OCI-LY7 (cell line): ENCODE measurements around the gene ZBTB9. TPM values are rescaled to one million over a fixed set of nuclear protein-coding genes. Genes with fewer than 3 reads are reported as not detected.

Experiments
- BruUV-seq: library from RNA; stranded (reverse); fragments of 400-500 nt; replicated peaks from 2 replicates; lab custom pipeline; 2021; lab: Mats Ljungman, UMichigan
- CTCF ChIA-PET: fragments of 300-600 bp; sonication (Branson Sonifier 250); formaldehyde crosslinking; loops from one replicate; lab custom pipeline; 2022; ENCODE audit warnings: antibody characterized with exemption; ENCODE audit not compliant: unreplicated experiment; lab: Charles Lee
- POLR2A ChIA-PET: fragments of 300-600 bp; sonication (Branson Sonifier 250); formaldehyde crosslinking; loops from one replicate; lab custom pipeline; 2022; ENCODE audit warnings: antibody characterized with exemption; lab: Charles Lee
- DNase-seq: peaks from one replicate; pipeline ENCODE4 v3.0.0-alpha.2; 2015; ENCODE audit warnings: low spot score
- H2AFZ ChIP-seq: fragments of 200-600 bp; sonication (generic), shearing (Covaris generic); 2 replicates; pipeline ENCODE4 v1.6.1; 2014; ENCODE audit warnings: mild to moderate bottlenecking, antibody characterized with exemption, low read length, moderate library complexity
- H3K27ac ChIP-seq: fragments of 200-600 bp; sonication (generic); 2 replicates; pipeline ENCODE4 v1.5.1; 2014; ENCODE audit warnings: mixed run types, low read depth, mild to moderate bottlenecking, moderate library complexity, low read length, inconsistent platforms; ENCODE audit not compliant: poor library complexity, severe bottlenecking
- H3K36me3 ChIP-seq: fragments of 200-600 bp; sonication (generic); 2 replicates; pipeline ENCODE4 v1.6.1; 2014; ENCODE audit warnings: mild to moderate bottlenecking, antibody characterized with exemption, low read length, moderate library complexity, mixed read lengths; ENCODE audit not compliant: insufficient read depth
- H3K4me1 ChIP-seq: fragments of 200-600 bp; sonication (generic); 2 replicates; pipeline ENCODE4 v1.5.1; 2014; ENCODE audit warnings: mild to moderate bottlenecking, low read length; ENCODE audit not compliant: insufficient read depth, poor library complexity, severe bottlenecking
- H3K4me2 ChIP-seq: fragments of 200-600 bp; sonication (generic); 2 replicates; pipeline ENCODE4 v1.6.1; 2014; ENCODE audit warnings: mild to moderate bottlenecking, low read length
- H3K4me3 ChIP-seq: fragments of 200-600 bp; sonication (generic); 2 replicates; pipeline ENCODE4 v1.5.1; 2014; ENCODE audit warnings: mild to moderate bottlenecking, low read depth, low read length; ENCODE audit not compliant: poor library complexity, severe bottlenecking
- H3K79me2 ChIP-seq: fragments of 200-600 bp; sonication (generic); 2 replicates; pipeline ENCODE4 v1.6.1; 2016; ENCODE audit warnings: low read depth, mild to moderate bottlenecking, low read length, moderate library complexity, mixed read lengths; ENCODE audit not compliant: insufficient read depth
- H3K9me2 ChIP-seq: fragments of 200-600 bp; sonication (generic); 2 replicates; pipeline ENCODE4 v1.6.1; 2016; ENCODE audit warnings: mild to moderate bottlenecking, low read length, mixed read lengths; ENCODE audit not compliant: insufficient read depth
- H3K9me3 ChIP-seq: fragments of 200-600 bp; sonication (generic); 2 replicates; pipeline ENCODE4 v1.6.1; 2014; ENCODE audit warnings: mild to moderate bottlenecking, mixed run types, low read length, mixed read lengths
- H4K20me1 ChIP-seq: fragments of 200-600 bp; sonication (generic); 2 replicates; pipeline ENCODE4 v1.6.1; 2014; ENCODE audit warnings: mild to moderate bottlenecking, antibody characterized with exemption, low read length, moderate library complexity, mixed read lengths; ENCODE audit not compliant: insufficient read depth
- EZH2phosphoT487 ChIP-seq: fragments of 200-600 bp; sonication (generic); IDR thresholded peaks from 2 replicates; pipeline ENCODE4 v1.6.1; 2018; ENCODE audit warnings: low read depth, borderline replicate concordance, mild to moderate bottlenecking, mixed run types, antibody characterized with exemption, low read length, moderate library complexity, mixed read lengths
- intact Hi-C: fragments of 100-400 bp; cut with micrococcal nuclease; formaldehyde crosslinking; loops from one replicate; pipeline ENCODE4 v1.10.0; 2022; ENCODE audit not compliant: unreplicated experiment
- total RNA-seq, 2 experiments: library from RNA; depleted of rRNA in 1 of 2; stranded (reverse); fragments of >200 nt in 1 of 2; shearing (Covaris generic) in 1 of 2; gene quantifications; 2 replicates each; pipeline ENCODE4 v1.2.3, GENCODE V29; 2014 to 2022
- TF ChIP-seq, protein P1 (sequence below): fragments of 200-600 bp; sonication (generic); conservative IDR thresholded peaks from 2 replicates; pipeline ENCODE4 v1.5.1; 2014; ENCODE audit warnings: mild to moderate bottlenecking, antibody characterized with exemption, low read length, moderate library complexity, mixed read lengths

Gene ZBTB9
- total RNA-seq, 2 experiments from 2014 or later: 6.8 to 7.7 TPM

DNA sequence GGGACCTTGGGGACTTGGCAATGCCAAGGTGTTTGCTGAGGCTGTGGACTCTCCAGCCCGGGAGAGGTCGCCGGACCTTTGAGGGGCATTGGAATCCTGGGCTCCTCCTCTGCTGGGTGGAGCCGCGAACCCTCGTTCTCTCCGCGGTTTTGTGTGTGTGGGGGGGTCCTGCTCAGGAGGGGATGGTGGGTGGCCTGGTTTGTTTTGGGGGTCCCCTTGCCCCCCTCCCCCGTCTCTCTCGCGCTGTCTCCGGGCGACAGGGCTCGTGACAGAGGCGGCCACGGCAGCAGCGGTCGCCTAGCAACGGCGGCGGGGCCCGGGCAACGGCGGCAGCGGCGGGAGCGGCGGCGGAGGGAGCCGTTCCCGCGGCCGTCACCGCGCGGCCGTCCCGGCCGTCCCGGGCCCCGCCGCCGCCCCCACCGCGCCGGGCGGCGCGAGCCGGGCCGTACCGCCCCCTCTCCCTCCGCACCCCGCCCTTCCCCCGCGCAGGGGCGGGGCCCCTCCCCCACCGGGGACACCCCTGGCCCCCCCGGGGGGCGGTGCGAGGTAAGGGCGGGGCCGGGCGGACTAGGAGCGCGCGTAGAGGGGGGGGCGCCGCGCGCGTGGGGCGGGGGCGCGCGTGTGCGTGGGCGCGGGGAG lies 26.7 kb upstream of the ZBTB9 start:
- Histone ChIP-seq H3K4me3 (peak overlapping the region; percentile 68), H3K4me2 (peak overlapping the region; percentile 98), H3K27ac (no peak overlapping the region), H3K4me1 (peaks cover 68% of the 10 kb centered on the region), H3K9me3 (no peaks in the 10 kb centered on the region), H3K9me2 (no peaks in the 10 kb centered on the region), H3K79me2 (peaks cover 5% of the 10 kb centered on the region; the same call in 1 of the 2 replicates), H3K36me3 (no peaks in the 10 kb centered on the region; the same call in 1 of the 2 replicates), H4K20me1 (no peaks in the 10 kb centered on the region), H2AFZ (no peak overlapping the region)
- ChIA-PET POLR2A (no interaction called here), CTCF (no interaction called here)
- DNase-seq: peak; percentile 31
- TF ChIP-seq EZH2phosphoT487: no peak
- TF ChIP-seq, protein P1, sequence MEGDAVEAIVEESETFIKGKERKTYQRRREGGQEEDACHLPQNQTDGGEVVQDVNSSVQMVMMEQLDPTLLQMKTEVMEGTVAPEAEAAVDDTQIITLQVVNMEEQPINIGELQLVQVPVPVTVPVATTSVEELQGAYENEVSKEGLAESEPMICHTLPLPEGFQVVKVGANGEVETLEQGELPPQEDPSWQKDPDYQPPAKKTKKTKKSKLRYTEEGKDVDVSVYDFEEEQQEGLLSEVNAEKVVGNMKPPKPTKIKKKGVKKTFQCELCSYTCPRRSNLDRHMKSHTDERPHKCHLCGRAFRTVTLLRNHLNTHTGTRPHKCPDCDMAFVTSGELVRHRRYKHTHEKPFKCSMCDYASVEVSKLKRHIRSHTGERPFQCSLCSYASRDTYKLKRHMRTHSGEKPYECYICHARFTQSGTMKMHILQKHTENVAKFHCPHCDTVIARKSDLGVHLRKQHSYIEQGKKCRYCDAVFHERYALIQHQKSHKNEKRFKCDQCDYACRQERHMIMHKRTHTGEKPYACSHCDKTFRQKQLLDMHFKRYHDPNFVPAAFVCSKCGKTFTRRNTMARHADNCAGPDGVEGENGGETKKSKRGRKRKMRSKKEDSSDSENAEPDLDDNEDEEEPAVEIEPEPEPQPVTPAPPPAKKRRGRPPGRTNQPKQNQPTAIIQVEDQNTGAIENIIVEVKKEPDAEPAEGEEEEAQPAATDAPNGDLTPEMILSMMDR: no peak
- intact Hi-C loops: loop anchor here (5.0 kb wide), 1 partner anchor 150 kb away; the partner anchor contains the start of gene B3GALT4
- BruUV-seq: no TSS peak

DNA sequence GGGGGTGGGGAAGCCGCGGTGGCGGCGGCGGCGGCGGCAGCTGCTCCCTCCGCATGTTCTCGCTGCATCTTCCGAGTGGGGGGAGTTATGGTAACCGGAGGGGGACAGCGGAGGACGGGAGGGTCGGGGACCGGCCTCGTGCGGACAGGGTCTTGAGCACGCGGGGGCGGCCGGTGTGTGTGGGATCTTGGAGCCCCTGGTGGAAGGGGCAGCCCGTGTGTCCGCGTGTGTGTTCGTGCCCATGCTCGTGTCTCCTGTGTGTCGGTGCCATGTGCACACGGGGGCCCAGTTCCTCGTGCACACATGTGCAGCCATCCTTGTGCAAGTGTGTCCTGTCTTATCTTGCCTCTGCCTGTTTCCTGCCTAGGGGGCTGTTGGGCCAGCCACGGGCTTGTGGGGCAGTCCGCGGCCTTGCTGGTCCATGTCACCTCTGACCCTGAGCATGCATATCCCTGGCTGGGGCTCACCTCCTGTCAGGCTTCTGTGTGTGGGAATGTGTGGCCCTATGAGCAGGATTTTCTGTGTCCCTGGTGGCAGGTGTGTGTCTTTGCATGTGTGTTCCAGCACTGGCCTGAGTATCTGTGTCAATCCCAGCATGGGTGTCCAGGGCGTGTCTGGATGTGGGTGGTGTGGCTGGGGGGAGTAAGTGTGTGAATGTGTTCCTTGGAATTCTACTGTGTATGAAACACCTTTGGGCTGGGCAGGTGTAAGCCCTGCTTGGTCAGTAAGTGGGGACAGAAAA lies 26.0 kb upstream of the ZBTB9 start:
- H3K4me1 ChIP-seq: peaks cover 75% of the 10 kb centered on the region
- no TSS peak for BruUV-seq
- H3K27ac ChIP-seq: peak overlapping the region; percentile 64
- ChIA-PET POLR2A (interaction anchor here (0.6 to 1.4 kb wide), 5 partner anchors 10 to 157 kb away, joined by 3 to 4 read pairs (median 4); partner anchors contain the start of genes CUTA, RPS18, VPS52 and ZBTB22), CTCF (no interaction called here)
- intact Hi-C loops: loop anchor here (5.0 kb wide), 1 partner anchor 151 kb away; the partner anchor contains the start of gene B3GALT4
- H3K36me3 ChIP-seq: no peaks in the 10 kb centered on the region; the same call in 1 of the 2 replicates
- H3K4me3 ChIP-seq: peak overlapping the region; percentile 68
- H3K9me3 ChIP-seq: no peaks in the 10 kb centered on the region
- peak overlapping the region; percentile 98 for H3K4me2 ChIP-seq
- no peaks in the 10 kb centered on the region for H4K20me1 ChIP-seq
- TF ChIP-seq, protein P1: peak; percentile 75
- TF ChIP-seq EZH2phosphoT487: no peak
- peak; percentile 70 for DNase-seq
- peak overlapping the region; percentile 43; the same call in 1 of the 2 replicates for H2AFZ ChIP-seq
- H3K9me2 ChIP-seq: no peaks in the 10 kb centered on the region
- H3K79me2 ChIP-seq: peaks cover 5% of the 10 kb centered on the region; the same call in 1 of the 2 replicates
